Fibroblast of skin of scalp (primary cell): Measurements from ENCODE around the gene FAM13A.

Experiments
- DNase-seq: peaks from one replicate; pipeline ENCODE4 v3.0.0-alpha.2; 2013

Gene FAM13A

DNA sequence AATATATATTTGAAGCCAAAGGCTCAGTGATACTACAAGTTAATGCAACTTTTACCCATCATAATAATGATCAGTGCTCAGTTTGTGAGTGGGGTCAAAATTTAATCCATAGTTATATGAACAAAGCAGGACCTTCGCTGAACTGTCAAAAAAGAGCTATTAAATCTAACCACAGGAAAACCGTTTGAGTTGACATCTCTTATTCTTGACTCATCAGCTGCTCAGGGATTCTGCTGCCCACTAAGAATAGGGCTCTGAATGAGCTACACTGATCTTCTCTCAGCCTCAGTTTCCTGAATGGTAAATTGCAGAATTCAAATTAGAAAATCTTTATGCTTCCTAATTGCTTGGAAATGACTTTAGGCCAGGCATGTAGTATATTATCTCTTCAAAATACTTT, 314.4 kb downstream of the FAM13A start:
- no peak for DNase-seq

DNA sequence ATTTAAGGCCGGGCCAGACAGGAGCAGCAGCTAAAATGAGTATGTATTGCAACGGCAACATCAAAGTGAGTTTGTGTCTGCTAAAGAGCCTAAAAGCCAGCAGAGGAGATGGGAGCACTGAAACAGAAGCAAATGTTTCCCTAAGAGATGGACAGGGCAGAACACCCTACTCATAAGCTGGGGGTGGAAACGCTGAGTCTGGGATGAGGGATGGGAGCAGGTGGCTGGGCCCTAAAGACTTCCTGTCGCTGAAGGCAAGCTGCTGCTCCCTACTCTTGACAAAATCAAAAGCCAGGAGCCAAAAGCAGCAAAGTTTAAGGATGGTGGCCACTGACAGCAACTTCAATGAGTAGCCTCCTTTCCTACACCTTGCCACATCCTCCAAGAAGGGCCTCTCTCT, 318.8 kb downstream of the FAM13A start:
- no peak for DNase-seq

DNA sequence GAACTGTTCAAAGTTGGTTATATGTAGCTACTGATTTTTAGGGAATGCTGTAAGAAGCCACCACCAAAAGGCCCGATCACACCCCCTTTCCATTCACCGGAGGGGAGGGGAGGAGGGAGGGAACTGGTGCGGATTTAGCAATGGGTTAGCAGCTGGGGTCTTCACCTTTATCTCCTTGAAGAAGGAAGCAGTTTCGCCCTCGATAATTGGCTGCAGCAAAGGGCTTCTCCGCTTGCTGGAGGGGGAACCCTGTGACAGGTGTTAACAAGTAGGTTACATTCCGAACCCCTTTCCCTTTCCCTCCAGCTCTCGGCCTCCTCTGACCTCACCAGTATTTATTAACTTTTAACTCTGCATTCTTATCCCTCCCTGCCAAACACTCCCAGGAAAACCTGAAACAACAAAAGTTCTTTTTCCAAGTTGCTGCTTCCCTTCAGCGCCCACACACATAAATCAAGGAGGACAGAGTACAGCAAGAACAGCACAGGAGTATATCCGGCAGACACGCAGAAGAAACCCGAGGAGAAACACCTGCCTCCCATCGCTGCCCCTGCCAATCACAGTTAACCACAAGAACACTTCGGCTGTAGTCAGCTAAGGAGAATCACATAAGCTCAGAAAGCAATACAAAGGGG, 319.6 kb downstream of the FAM13A start:
- no peak for DNase-seq

DNA sequence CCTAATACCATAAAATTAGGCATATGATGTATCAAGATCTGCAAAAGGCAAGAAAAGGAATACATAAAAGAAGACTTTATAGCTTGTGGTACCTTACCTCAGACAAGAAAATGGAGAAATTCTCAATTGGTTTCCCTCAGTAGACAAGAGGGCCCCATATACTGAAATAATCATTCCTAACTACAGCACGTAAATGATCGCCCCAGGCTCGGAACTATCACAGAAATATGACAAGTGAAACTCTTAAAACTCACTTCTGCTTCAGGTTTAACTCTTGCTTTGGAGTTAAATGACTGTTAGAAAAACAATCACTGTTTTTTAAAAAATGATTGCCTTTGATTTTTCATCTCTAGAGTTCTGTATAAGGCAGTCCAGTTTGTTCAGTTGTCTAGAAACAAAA, 320.7 kb downstream of the FAM13A start:
- no peak for DNase-seq

DNA sequence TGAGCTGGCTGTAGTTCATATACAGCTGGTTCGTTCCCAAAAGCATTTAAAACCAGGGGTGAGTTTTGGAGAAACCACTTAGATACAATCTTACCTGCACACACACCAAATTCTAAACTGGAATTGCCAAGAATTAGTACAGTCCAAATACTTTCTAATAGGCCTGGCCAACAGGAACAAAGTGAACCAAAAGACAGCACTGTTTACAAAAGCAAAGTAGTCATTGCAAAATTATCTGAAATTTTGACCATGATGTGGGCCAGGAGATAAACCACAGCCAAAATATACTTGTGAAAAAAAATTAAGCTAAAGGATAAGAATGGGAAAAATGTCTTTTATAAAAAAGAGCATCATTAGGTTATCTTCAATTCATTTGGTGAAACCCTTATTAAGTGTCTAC, 321.4 kb downstream of the FAM13A start:
- DNase-seq = no peak

DNA sequence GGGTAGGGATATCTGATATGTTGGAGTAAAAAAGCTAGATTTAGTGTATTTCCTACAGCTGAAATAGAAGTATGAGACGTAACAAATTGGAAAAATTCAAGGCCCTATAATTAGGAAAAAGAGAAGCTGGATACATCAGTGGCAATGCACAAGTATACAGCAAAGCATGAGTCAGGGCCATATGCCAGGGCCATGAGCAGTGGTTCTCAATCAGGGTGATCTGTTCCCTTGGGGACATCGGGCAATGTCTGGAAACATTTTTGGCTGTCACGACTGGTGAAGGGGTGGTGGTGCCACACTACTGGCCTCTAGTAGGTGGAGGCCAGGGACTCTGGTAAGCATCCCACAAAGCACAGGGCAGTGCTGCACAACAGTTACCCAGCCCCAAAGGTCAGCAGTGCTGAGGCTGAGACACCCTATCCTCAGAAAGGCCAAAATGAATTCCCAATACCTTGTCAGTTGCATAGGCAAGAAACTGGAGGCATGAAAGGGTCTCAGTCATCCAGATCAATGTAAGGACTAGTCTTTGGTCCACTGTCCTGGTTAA, 322.5 kb downstream of the FAM13A start:
- no peak for DNase-seq

DNA sequence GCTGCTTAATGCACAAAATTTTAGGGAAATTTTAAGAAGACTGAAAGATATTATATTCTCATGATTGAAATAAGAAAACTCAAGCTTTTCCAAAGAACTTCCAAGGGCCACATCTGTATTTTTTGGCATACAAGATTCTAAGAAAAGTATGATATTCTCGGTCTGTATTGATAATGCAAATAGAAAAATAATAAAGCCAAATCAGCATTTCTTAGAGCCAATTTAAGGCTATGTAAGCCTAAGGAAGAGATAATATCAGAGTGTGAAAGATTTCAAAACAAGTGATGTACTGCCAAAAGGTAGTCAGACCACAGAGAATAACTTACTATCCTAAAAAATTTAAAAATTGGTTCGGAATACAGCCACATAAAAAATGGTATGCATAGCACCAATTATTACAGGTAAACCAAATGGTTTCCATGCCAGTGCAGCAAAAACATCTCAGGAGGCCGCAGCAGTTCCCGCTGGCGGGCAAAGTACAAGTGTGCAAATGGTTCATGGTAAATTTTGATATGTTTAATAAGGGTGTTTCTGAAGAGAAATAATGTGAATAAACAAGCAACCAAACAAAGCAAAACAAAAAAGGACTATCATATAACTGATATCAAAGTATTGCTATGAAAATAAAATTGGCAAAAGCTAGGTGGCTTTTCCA, 324.1 kb downstream of the FAM13A start:
- no peak for DNase-seq

DNA sequence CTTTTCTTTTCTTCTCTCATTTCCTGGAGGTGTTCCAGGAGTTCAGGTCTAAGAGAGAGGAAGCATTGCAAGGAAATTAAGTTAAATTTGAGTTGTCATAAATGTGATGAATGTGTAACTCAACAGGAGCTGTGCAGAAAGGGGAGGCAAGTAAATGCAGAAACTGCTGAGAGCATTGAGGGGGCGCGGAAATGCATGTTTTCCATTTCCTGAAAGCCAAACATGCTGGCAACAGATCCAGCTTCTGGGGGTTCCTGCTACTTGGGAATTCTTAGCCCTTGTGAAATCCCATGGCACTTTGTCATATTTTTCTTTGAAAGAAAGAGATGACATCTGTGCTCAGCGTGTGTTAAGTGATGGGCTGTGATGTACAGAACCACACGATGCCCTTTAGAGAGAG, 325.6 kb downstream of the FAM13A start:
- DNase-seq = peak; percentile 71

DNA sequence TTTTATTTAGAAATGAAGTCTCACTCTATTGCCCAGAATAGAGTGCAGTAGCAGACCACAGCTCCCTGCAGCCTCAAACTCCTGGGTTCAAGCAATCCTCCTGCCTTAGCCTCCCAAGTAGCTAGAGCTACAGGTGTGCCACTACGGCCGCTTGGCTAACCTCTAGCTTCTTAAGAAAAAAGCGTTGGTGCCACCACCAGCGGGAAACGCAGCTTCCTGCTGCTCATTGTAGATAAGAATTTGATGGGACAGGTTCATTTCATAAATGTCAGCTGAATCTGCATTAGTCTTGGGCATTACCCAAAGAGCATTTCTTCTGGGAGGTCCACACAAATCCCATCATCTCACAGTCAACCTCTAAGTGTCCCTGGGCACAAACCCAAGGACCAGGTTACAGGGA, 326.2 kb downstream of the FAM13A start:
- no peak for DNase-seq

DNA sequence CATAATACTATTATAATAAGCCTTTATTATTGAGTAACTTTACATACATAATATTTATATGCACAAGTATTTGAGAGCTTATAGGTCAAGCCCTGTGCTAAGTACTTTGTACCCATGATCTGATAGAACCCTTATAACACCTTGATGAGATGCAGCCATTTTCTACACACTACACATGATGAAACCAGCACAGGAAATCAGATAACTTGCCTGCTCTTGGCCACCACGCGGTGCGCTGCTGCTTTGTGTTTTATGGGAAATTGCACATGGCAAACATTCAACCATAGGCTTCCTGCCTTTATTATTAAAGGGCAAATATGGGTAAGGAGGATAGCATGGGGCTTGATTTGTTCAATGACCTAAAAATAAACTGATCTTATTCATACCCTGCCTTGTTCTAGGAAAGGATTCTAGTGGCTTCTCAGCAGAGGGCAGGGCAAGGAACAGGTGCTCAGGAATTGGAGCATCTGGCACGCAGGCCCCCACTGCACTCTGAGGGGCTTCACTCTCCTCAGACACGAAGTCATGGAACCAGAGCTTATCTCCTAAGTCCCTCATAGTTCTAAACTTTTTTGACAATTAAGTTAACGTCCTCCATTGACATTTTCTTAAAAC, 327.7 kb downstream of the FAM13A start:
- DNase-seq = no peak

DNA sequence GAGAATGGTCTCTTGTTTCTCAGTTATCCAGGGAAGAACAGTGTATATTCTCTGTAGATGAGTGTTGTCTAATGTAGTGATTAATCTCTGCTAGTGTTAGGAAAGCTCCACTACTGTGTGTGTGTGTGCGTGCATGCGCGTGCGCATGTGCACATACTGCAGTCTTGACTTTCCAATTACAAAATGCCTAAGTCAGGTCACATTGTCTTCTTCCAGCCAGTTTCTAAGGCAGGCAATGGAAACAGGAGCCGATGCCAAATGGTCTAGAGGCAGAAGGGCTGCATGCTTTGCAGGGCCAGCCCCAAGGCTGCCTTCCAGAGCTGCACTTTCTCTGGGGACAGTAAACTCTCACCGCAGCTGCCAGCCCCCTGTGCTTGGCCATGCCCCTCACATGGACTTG, 328.8 kb downstream of the FAM13A start:
- DNase-seq = no peak

DNA sequence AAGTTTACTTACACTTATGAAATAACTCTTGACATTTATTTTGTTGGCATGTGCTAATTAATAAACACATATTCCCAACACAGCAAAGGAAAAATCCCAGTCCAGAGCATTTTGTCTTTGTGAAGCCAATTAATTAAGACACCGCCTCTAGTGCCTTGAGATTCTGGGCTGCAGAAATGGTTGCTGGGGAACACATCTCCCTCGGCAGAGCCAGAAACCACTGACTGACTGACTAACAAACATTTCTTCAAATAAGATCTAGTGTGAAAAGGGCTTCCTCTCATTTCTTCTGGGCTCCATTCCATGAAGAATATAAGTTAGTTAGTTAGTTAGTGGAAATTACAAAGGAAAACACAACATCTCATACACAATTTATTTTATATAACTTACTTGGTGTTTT, 331.0 kb downstream of the FAM13A start:
- DNase-seq = no peak

DNA sequence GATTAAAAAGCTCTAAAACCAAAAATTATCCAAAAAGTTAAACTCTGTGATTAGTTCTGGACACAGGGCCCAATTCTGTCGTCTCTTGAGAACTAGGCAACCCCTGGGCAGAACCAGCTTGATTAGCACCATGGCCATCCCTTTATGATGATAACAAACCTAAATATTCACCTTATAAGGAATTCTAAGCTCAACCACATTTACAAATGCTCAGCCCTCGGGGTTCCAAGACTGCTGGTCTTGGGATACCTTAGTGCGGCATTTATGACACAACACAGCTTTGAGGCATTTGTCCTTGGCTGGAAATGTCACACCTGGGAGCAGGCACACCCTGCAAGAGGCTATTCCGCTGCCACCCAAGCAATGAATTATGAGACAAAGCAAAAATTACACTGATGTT, 331.8 kb downstream of the FAM13A start:
- no peak for DNase-seq

DNA sequence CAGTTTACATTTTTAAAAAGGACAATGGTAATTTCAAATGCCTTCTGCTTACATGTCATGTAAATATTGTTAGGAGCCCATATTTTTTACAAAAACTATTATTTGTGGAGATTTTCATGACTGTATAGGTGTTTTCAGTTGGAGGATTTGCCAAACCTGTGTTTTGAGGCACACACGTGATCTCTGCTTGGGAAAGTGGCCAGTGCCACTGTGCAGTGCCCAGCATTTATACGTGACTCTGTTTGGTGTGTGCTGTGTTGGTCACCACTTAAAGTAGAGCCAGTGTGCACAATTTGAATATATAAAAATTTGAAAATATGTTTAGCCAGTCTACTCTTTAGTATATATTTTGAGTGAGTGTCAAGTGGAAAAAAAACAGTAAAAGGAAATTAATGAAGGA, 332.6 kb downstream of the FAM13A start:
- DNase-seq = no peak

DNA sequence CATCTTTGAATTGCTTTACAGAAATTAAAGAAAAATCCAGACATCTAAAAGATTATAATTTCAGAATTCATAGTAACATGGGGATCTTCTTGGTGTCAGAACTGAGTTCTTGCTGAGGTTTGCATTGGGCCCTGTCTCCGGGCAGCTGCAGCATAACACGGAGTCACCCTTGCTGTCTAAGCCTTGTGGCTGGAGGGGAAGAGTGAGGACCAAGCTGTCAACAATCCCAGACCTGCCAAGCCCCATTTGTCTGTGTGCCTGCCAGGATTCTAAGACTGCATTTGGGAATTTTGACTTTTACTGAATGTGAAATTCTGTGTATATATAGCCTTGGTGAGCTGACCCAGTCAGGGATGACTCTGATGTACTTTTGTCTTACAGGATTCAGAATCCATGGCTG, 334.2 kb downstream of the FAM13A start:
- DNase-seq = no peak

DNA sequence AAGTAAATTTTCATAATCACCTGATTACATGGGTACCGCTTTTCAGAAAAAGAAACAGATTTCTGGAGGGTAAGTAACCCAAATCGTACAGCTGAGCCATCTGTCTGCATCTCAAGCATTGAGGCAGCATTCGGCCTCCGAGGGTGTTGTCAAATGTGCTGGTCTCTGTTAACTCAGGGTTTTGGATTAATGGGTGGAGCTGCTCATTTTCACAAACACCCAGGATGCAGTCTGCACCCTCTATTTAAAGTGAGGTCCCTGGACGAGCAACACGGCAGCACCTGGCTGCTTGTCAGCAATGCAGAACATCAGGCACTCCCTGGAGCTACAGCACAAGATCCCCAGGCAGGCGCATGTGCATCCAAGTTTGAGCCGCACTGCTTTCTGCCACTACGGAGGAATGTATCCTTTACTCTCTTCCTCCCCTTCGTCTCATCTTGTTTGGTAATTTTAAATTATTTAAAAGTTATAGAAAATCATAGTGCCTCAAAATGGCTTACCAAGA, 334.7 kb downstream of the FAM13A start:
- no peak for DNase-seq

DNA sequence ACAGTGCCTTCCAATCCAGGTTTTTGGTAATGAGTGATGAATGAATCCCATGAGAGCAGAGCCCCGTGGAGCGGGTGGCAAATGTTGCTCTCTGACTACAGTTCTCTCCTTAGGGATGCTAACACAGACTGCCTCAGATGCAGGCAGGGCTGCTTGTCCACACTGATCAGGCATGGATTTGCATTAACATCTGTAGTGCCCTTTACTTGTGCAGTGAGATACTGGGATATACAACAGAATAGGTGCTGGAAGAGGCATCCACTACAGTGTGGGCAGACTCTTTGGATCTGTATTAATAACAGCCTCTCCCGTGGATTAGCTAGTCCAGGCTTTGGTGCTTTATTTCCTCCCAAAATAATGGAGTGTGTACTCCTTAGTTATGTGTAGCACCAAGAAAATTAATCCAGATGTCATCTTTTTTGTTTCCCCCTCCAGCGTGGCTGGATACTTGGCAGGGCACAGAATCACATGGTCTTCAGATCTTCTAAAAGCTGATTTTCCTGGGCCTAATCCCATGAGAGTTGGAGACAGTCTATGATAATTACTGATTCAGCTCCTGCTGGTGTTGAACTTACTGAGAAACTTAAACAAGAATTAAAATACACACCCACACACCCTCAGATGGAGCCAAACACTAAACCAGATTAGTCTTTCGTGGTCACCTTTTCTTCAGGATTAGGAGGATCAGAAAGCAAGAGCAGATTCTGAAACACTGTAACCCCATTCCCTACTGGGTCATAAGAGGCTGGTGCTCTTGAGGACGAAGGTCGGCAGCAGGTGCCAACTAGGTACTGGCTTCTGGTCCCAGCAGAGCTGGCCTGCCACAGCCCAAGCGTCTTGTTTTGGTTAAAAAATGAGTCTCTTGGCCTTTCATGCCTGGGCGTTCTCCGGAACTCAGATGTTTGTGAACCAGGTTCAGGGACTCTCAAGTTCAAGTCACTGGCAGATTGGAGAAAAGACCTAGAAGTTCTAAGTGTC, 336.2 kb downstream of the FAM13A start:
- DNase-seq = no peak

DNA sequence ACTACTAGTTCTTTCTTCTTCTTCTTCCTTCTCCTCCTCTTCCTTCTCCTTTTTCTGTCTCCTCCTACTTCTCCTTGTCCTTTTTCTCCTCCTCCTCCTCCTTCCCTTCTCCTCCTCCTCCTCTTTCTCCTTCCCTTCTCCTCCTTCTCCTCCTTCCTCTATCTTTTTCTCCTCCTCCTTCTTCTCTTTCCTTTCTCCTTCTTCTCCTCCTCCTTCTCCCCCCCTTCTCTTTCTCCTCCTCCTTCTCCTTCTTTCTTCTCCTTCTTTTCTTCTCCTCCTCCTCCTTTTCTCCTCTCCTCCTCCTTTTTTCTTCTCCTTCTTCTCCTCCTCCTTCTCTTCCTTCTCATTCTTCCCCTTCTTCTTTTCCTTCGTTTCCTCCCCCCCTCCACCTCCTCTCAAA, 337.6 kb downstream of the FAM13A start:
- no peak for DNase-seq

DNA sequence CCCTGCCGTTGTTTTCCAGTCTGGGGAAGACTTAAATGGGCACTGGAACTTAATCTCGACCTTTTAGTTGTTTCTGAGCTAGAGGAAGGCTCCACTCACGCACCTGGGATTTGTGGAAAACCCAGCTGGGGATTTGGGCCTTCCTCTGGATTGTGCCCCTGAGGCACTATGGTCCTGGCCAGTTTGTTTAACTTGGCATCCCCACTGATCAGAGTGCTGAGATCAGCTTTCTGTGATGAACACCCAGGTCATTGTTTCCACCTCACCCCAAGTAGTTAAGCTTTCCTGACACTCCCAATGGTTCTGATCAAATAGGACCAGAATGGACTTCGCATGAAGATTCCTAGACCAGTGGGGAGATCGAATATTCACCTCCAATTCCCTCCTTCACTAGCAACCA, 338.9 kb downstream of the FAM13A start:
- no peak for DNase-seq

DNA sequence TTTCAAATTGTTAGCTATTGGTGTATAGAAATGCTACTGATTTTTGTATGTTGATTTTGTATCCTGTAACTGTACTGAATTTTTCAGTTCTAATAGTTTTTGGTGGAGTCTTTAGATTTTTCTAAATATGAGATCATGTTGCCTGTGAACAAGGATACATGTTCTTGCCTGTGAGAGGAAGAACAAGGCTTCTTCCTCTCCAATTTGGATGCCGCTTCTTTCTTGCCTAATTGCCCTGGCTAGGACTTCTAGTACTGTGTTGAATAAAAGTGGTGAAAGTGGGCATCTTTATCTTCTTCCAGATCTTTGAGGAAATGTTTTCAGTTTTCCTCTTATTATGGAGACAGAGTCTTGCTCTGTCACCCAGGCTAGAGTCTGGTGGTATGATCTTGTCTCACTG, 343.2 kb downstream of the FAM13A start:
- no peak for DNase-seq

DNA sequence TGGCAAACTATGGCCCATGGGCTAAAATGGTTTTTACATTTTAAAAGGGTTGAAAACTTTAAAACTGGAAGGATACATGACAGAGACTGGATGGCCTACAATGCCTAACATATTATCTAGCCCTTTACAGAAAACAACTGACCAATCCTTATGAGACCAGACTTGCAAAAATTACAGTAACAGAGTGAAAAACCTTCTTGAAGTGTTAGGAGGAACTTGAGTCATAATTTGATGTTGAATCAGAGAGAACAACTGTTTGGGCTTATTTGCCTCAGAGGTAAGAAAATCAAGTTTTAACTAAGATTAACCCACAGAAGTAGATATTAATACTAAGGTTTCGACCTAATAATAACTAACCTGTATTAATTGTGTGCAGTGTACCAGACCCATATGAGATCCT, 347.0 kb downstream of the FAM13A start:
- no peak for DNase-seq

DNA sequence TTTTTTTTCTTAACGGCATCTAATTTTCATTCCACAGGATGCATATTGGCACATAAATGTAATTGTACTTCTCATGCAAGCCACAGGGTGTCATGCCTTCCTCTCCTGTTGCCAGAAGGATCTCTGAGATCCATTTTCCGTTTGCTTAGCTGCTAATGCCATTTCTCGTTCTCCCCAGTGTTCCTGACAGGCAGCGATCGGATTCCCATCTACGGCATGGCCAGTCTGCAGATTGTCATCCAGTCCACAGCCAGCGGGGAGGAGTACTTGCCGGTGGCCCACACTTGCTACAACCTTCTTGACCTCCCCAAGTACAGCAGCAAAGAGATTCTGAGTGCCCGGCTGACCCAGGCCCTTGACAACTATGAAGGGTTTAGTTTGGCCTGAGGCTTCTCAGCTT, 350.4 kb downstream of the FAM13A start:
- peak; percentile 69 for DNase-seq
